GM23338 (cell line): ENCODE results near the gene SCN2A.

Experiments
- CTCF ChIP-seq, 2 experiments: fragments of 200-600 bp in 1 of 2; sonication (generic) in 1 of 2; conservative IDR thresholded peaks; 2 replicates each; pipeline versions ENCODE4 v1.5.1 to v1.6.1; 2016 to 2017; ENCODE audit warnings: antibody characterized with exemption in 2 of 2, low read depth in 2 of 2, mild to moderate bottlenecking in 2 of 2, moderate library complexity in 1 of 2
- POLR2AphosphoS5 ChIP-seq: IDR thresholded peaks from 2 replicates; pipeline ENCODE4 v1.6.1; 2016; ENCODE audit warnings: antibody characterized with exemption, low read depth

DNA sequence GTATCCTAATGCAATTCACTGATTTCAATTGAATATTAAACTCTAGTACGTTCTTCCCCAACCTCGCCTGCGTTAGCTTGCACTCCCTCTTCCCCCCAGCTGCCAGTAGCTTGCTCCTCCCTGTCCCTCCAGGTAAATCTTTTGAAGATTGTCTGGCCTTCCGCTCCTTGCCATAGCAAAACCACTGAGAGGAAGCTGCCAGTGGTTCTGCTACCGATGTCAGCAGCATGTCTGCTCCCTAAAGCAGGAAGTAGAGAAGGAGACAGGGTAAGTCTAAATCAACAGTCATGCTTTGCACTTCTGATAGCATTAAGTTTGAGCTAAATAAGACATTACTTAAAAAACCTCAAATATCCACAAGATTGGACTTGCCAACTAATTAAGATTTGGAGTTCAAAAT is 89.1 kb downstream of the SCN2A start:
- no peak for TF ChIP-seq CTCF (conservative IDR thresholded peaks at IDR 0.05; ENCODE audit: low read depth in 2 of 2)
- TF ChIP-seq POLR2AphosphoS5, result no peak
